Bronchial epithelial cell (primary cell): Measurements from ENCODE around the gene ZFAND3. TPM values are rescaled to one million over a fixed set of nuclear protein-coding genes. Genes with fewer than 3 reads are reported as not detected.

Source experiments
- DNase-seq: peaks from one replicate; pipeline ENCODE4 v3.0.0-alpha.2; 2010; ENCODE audit warnings: low read depth
- FAIRE-seq: peaks from 2 replicates; lab custom pipeline; 2011; peaks lifted over from hg19 to GRCh38; lab: Jason Lieb, UNC
- H3K27me3 ChIP-seq: 2 replicates; pipeline ENCODE4 v1.5.1; 2011; ENCODE audit warnings: low read length; ENCODE audit not compliant: control insufficient read depth, insufficient read depth
- H3K36me3 ChIP-seq: 2 replicates; pipeline ENCODE4 v1.5.1; 2011; ENCODE audit warnings: low read length; ENCODE audit not compliant: control insufficient read depth, insufficient read depth
- H3K4me3 ChIP-seq: 2 replicates; pipeline ENCODE4 v1.5.1; 2011; ENCODE audit warnings: mild to moderate bottlenecking, low read depth, low read length, control low read depth
- CTCF ChIP-seq: IDR thresholded peaks from 2 replicates; pipeline ENCODE4 v1.5.1; 2011; ENCODE audit warnings: mild to moderate bottlenecking, moderate library complexity, low read length, control low read depth, inconsistent platforms; ENCODE audit not compliant: insufficient read depth, severe bottlenecking
- total RNA-seq: library from RNA; depleted of rRNA; stranded (reverse); fragments of >200 nt; gene quantifications from 2 replicates; pipeline ENCODE4 v1.2.1, GENCODE V29; 2014

The ZFAND3 gene
- total RNA-seq, 1 donor from 2014 or later: 25.5 TPM

- no peaks in the 10 kb centered on the region for H3K36me3 ChIP-seq
- FAIRE-seq (no peak), DNase-seq (no peak)
- no peaks in the 10 kb centered on the region for H3K27me3 ChIP-seq
- TF ChIP-seq CTCF: no peak
- H3K4me3 ChIP-seq: no peak overlapping the region
Observed at GRCh38 chr6:38169977-38170526, 350.5 kb downstream of the ZFAND3 start.

GRCh38 chr6:38170666-38171355 lies 351.3 kb downstream of the ZFAND3 start:
- no peak overlapping the region for H3K4me3 ChIP-seq
- no peak for DNase-seq
- no peak for FAIRE-seq
- H3K36me3 ChIP-seq: no peaks in the 10 kb centered on the region
- no peaks in the 10 kb centered on the region for H3K27me3 ChIP-seq
- TF ChIP-seq CTCF: no peak

GRCh38 chr6:38171997-38172738 lies 352.6 kb downstream of the ZFAND3 start:
- TF ChIP-seq CTCF: no peak
- no peaks in the 10 kb centered on the region for H3K36me3 ChIP-seq
- no peak for FAIRE-seq
- no peak overlapping the region for H3K4me3 ChIP-seq
- H3K27me3 ChIP-seq: no peaks in the 10 kb centered on the region
- DNase-seq: no peak

- Histone ChIP-seq H3K27me3 (no peaks in the 10 kb centered on the region), H3K36me3 (no peaks in the 10 kb centered on the region), H3K4me3 (no peak overlapping the region)
- no peak for TF ChIP-seq CTCF
- FAIRE-seq (no peak), DNase-seq (no peak)
Observed at GRCh38 chr6:38172739-38173410, 353.3 kb downstream of the ZFAND3 start.

- no peaks in the 10 kb centered on the region for H3K36me3 ChIP-seq
- H3K27me3 ChIP-seq: no peaks in the 10 kb centered on the region
- no peak for TF ChIP-seq CTCF
- FAIRE-seq (peak; percentile 88), DNase-seq (no peak)
- no peak overlapping the region for H3K4me3 ChIP-seq
Observed at GRCh38 chr6:38173909-38174308, 354.4 kb downstream of the ZFAND3 start.
